Astrocyte (in vitro differentiated cells and primary cell): ENCODE measurements around the gene NBEAL1.

Experiments used
- CTCF ChIP-seq: IDR thresholded peaks from 2 replicates; pipeline ENCODE4 v1.5.1; 2011; ENCODE audit warnings: low read depth, mild to moderate bottlenecking, inconsistent platforms, low read length, moderate library complexity; ENCODE audit not compliant: insufficient read depth
- EZH2 ChIP-seq: IDR thresholded peaks from 2 replicates; pipeline ENCODE4 v1.6.1; 2012; ENCODE audit warnings: mild to moderate bottlenecking, low read length, inconsistent platforms; ENCODE audit not compliant: insufficient read depth

- TF ChIP-seq CTCF (no peak), EZH2 (no peak)
Measured at GRCh38 chr2:203062126-203062525, 47.5 kb downstream of the NBEAL1 start.
